ENCODE results near the gene RCCD1.

- TF ChIP-seq L3MBTL2 (conservative IDR thresholded peaks at IDR 0.05) (no peak), ZNF384 (IDR thresholded peaks at IDR 0.05) (no peak), PKNOX1 (IDR thresholded peaks at IDR 0.05) (no peak), ELF4 (IDR thresholded peaks at IDR 0.05) (no peak), SUZ12 (IDR thresholded peaks at IDR 0.05) (no peak), FOXM1 (IDR thresholded peaks at IDR 0.05; ENCODE audit: borderline replicate concordance) (no peak), HDGF (IDR thresholded peaks at IDR 0.05; ENCODE audit: borderline replicate concordance) (no peak), BHLHE40 (IDR thresholded peaks at IDR 0.05; ENCODE audit: borderline replicate concordance) (no peak), CTBP1 (IDR thresholded peaks at IDR 0.05; ENCODE audit: borderline replicate concordance) (no peak), NFRKB (IDR thresholded peaks at IDR 0.05) (no peak)
Measured at GRCh38 chr15:90957791-90958190, 3.1 kb downstream of the RCCD1 start.

All from HEK293T (cell line).